ENCODE results near the gene NYNRIN.

The NYNRIN gene

GRCh38 chr14:24463017-24463883, 64.4 kb downstream of the NYNRIN start:
- TF ChIP-seq SNAI2 (CRISPR knock-in tag; IDR thresholded peaks at IDR 0.05), result no peak

GRCh38 chr14:24463884-24464785, 65.3 kb downstream of the NYNRIN start:
- ATAC-seq, result no peak
- TF ChIP-seq ZFP3 (CRISPR knock-in tag; IDR thresholded peaks at IDR 0.05), result no peak
- no peak for TF ChIP-seq ZFP30 (CRISPR knock-in tag; IDR thresholded peaks at IDR 0.05)
- TF ChIP-seq TSHZ2 (CRISPR knock-in tag; IDR thresholded peaks at IDR 0.05), result no peak
- no peak for TF ChIP-seq CREB5 (CRISPR knock-in tag; IDR thresholded peaks at IDR 0.05; ENCODE audit: low read depth)
- no peak for TF ChIP-seq BACH2 (CRISPR knock-in tag; IDR thresholded peaks at IDR 0.05; ENCODE audit: borderline replicate concordance)
- no peak for TF ChIP-seq PATZ1 (CRISPR knock-in tag; IDR thresholded peaks at IDR 0.05; ENCODE audit: borderline replicate concordance)
- no peak for TF ChIP-seq ZNF565 (CRISPR knock-in tag; conservative IDR thresholded peaks at IDR 0.05; ENCODE audit: low read depth)
- TF ChIP-seq ZNF8 (CRISPR knock-in tag; IDR thresholded peaks at IDR 0.05), result no peak
- no peak for TF ChIP-seq ISL1 (CRISPR knock-in tag; IDR thresholded peaks at IDR 0.05)
- no peak for TF ChIP-seq PPARA (CRISPR knock-in tag; IDR thresholded peaks at IDR 0.05; ENCODE audit: borderline replicate concordance)
- TF ChIP-seq TOX (CRISPR knock-in tag; IDR thresholded peaks at IDR 0.05; ENCODE audit: borderline replicate concordance), result no peak
- TF ChIP-seq ARNTL (CRISPR knock-in tag; IDR thresholded peaks at IDR 0.05; ENCODE audit: borderline replicate concordance, low read depth), result no peak
- no peak for TF ChIP-seq TCF4 (CRISPR knock-in tag; IDR thresholded peaks at IDR 0.05; ENCODE audit: borderline replicate concordance)

More at GRCh38 chr14:24463017-24463883, 64.4 kb downstream of the NYNRIN start:
- ATAC-seq, result no peak

GRCh38 chr14:24465368-24465767, 66.6 kb downstream of the NYNRIN start:
- ATAC-seq, result no peak
- TF ChIP-seq BACH2 (CRISPR knock-in tag; IDR thresholded peaks at IDR 0.05; ENCODE audit: borderline replicate concordance) (no peak), PATZ1 (CRISPR knock-in tag; IDR thresholded peaks at IDR 0.05; ENCODE audit: borderline replicate concordance) (no peak), ESRRG (CRISPR knock-in tag; IDR thresholded peaks at IDR 0.05) (no peak)

GRCh38 chr14:24465805-24466204, 67.0 kb downstream of the NYNRIN start:
- TF ChIP-seq PPARA (CRISPR knock-in tag; IDR thresholded peaks at IDR 0.05; ENCODE audit: borderline replicate concordance), result no peak
- no peak for TF ChIP-seq ZNF8 (CRISPR knock-in tag; IDR thresholded peaks at IDR 0.05)
- TF ChIP-seq SNAI2 (CRISPR knock-in tag; IDR thresholded peaks at IDR 0.05), result no peak
- no peak for ATAC-seq
